HG02642 (cell line): ENCODE data around the gene MYO10.
"Not testable (repeated sequence)": the region's sequence is repeated elsewhere in the genome, so short reads cannot be mapped to it uniquely, and the experiment has no call there.

ENCODE experiments used
- ATAC-seq: cut with Tn5 transposase; IDR thresholded peaks from one replicate; pipeline ENCODE4 v1.9.1; 2021; ENCODE audit warnings: mild to moderate bottlenecking; ENCODE audit not compliant: unreplicated experiment, poor library complexity

MYO10 gene

GRCh38 chr5:16889972-16890519 is 46.0 kb downstream of the MYO10 start:
- ATAC-seq, result no peak

- no peak for ATAC-seq
Observed at GRCh38 chr5:16889203-16889971, 46.7 kb downstream of the MYO10 start.

GRCh38 chr5:16888694-16889124 is 47.4 kb downstream of the MYO10 start:
- no peak for ATAC-seq

GRCh38 chr5:16886793-16887345 is 49.2 kb downstream of the MYO10 start:
- ATAC-seq, result no peak

- ATAC-seq, result no peak
Observed at GRCh38 chr5:16886366-16886736, 49.7 kb downstream of the MYO10 start.

GRCh38 chr5:16885635-16886365 is 50.3 kb downstream of the MYO10 start:
- ATAC-seq, result no peak

- ATAC-seq, result no peak
Observed at GRCh38 chr5:16884595-16884994, 51.5 kb downstream of the MYO10 start.

GRCh38 chr5:16883806-16884205 is 52.3 kb downstream of the MYO10 start:
- no peak for ATAC-seq

- no peak for ATAC-seq
Observed at GRCh38 chr5:16883176-16883575, 52.9 kb downstream of the MYO10 start.

- no peak for ATAC-seq
Observed at GRCh38 chr5:16881251-16881650, 54.8 kb downstream of the MYO10 start.

GRCh38 chr5:16880547-16880946 is 55.5 kb downstream of the MYO10 start:
- ATAC-seq, result no peak

GRCh38 chr5:16879650-16880049 is 56.4 kb downstream of the MYO10 start:
- no peak for ATAC-seq

GRCh38 chr5:16879191-16879590 is 56.9 kb downstream of the MYO10 start:
- no peak for ATAC-seq

GRCh38 chr5:16877267-16877935 is 58.7 kb downstream of the MYO10 start:
- ATAC-seq, result no peak

GRCh38 chr5:16874424-16874823 is 61.7 kb downstream of the MYO10 start:
- not testable (repeated sequence) for ATAC-seq

- ATAC-seq, result no peak
Observed at GRCh38 chr5:16871746-16872339, 64.2 kb downstream of the MYO10 start.

- no peak for ATAC-seq
Observed at GRCh38 chr5:16870878-16871277, 65.2 kb downstream of the MYO10 start.

- no peak for ATAC-seq
Observed at GRCh38 chr5:16869821-16870796, 66.0 kb downstream of the MYO10 start.

- ATAC-seq, result no peak
Observed at GRCh38 chr5:16867577-16867953, 68.5 kb downstream of the MYO10 start.
